Osteocyte (in vitro differentiated cells): Measurements from ENCODE around the gene TEX261. TPM values are rescaled to one million over a fixed set of nuclear protein-coding genes. Genes with fewer than 3 reads are reported as not detected.
A peak's percentile ranks its signal among the peaks of the same experiment; 100 is the strongest.

Source experiments
- DNase-seq: peaks from one replicate; pipeline ENCODE4 v3.0.0; 2021; ENCODE audit warnings: mixed read lengths; ENCODE audit not compliant: unreplicated experiment; ENCODE audit errors: extremely low spot score
- H3K27ac Mint-ChIP-seq: one replicate; pipeline ENCODE4 v1.8.0; 2021; ENCODE audit warnings: mild to moderate bottlenecking, mixed read lengths; ENCODE audit not compliant: unreplicated experiment
- H3K27me3 Mint-ChIP-seq: one replicate; pipeline ENCODE4 v1.8.0; 2021; ENCODE audit warnings: mixed read lengths; ENCODE audit not compliant: unreplicated experiment
- H3K36me3 Mint-ChIP-seq: one replicate; pipeline ENCODE4 v1.8.0; 2021; ENCODE audit warnings: mixed read lengths; ENCODE audit not compliant: unreplicated experiment
- H3K4me1 Mint-ChIP-seq: one replicate; pipeline ENCODE4 v1.8.0; 2021; ENCODE audit warnings: mixed read lengths; ENCODE audit not compliant: unreplicated experiment
- H3K4me3 Mint-ChIP-seq: one replicate; pipeline ENCODE4 v1.8.0; 2021; ENCODE audit warnings: mild to moderate bottlenecking, moderate library complexity, mixed read lengths; ENCODE audit not compliant: unreplicated experiment
- H3K9me3 Mint-ChIP-seq: one replicate; pipeline ENCODE4 v1.8.0; 2021; ENCODE audit warnings: mixed read lengths; ENCODE audit not compliant: unreplicated experiment
- CTCF ChIP-seq: fragments of 200-600 bp; sonication (generic); IDR thresholded peaks from 2 replicates; pipeline ENCODE4 v1.5.0; 2021; ENCODE audit warnings: antibody characterized with exemption, mild to moderate bottlenecking, moderate library complexity
- total RNA-seq: library from RNA; stranded (reverse); gene quantifications from 2 replicates; pipeline ENCODE4 v1.2.1, GENCODE V29; 2021

The TEX261 gene
- total RNA-seq, 1 donor from 2014 or later = 71.2 TPM

DNA sequence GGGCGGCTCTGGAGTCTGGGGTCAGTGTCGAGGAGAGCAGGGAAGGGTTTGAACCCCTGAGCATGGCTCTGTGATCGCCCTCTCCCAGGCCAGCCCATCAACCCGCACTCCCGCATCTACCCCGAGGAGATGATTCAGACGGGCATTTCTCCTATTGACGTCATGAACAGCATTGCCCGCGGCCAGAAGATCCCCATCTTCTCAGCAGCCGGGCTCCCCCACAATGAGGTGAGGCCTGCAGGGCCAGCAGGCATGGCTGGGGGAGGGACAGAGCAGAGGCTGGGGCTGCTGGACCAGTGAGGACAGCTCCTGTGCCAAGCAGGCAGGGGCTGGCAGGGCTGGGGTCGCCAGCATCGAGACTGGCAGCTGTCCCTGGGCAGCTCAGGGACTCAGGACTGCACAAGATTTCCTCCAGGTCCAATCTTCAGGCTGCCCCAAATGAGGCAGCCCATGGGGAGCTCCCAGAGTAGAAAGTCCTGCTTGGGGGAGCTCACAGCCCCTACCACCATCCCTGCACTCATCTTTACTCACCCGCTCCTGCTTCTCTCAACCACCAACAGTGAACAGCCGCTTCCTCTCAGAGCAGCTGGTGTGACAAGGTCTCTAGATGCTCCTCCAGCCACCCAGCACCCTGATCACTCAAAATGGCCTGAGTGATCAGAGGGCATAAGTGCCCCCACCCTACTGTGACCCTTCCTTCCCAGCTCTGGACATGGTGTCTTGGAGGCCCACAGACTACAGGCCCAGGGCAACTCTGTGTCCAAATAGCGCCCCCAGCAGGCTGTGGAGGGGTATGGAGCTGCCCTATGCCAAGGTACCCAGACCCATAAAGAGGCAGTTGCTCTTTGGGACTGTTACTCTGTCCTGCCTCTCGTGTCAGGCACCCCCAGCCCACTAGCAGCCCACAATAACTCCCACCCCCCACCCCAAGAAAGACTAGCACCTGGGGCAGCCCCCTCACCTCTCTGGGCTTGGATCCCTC is 34.5 kb downstream of the TEX261 start:
- Mint-ChIP-seq H3K9me3 (no peaks in the 10 kb centered on the region), H3K27me3 (no peaks in the 10 kb centered on the region), H3K27ac (no peak overlapping the region), H3K4me1 (peaks cover 8% of the 10 kb centered on the region), H3K36me3 (peaks cover 2% of the 10 kb centered on the region), H3K4me3 (no peak overlapping the region)
- peak; percentile 73 for DNase-seq
- no peak for TF ChIP-seq CTCF

GRCh38 chr2:70959271-70959761 is 35.4 kb downstream of the TEX261 start:
- Mint-ChIP-seq H3K9me3 (no peaks in the 10 kb centered on the region), H3K27ac (no peak overlapping the region), H3K36me3 (peaks cover 2% of the 10 kb centered on the region), H3K4me1 (peaks cover 3% of the 10 kb centered on the region), H3K27me3 (no peaks in the 10 kb centered on the region), H3K4me3 (no peak overlapping the region)
- no peak for TF ChIP-seq CTCF
- no peak for DNase-seq

- H3K36me3 Mint-ChIP-seq = peaks cover 2% of the 10 kb centered on the region
- H3K9me3 Mint-ChIP-seq = no peaks in the 10 kb centered on the region
- H3K27ac Mint-ChIP-seq = no peak overlapping the region
- TF ChIP-seq CTCF = no peak
- H3K4me3 Mint-ChIP-seq = no peak overlapping the region
- H3K27me3 Mint-ChIP-seq = no peaks in the 10 kb centered on the region
- peaks cover 3% of the 10 kb centered on the region for H3K4me1 Mint-ChIP-seq
- DNase-seq = peak; percentile 73
Measured at GRCh38 chr2:70958759-70959158, 35.9 kb downstream of the TEX261 start.

DNA sequence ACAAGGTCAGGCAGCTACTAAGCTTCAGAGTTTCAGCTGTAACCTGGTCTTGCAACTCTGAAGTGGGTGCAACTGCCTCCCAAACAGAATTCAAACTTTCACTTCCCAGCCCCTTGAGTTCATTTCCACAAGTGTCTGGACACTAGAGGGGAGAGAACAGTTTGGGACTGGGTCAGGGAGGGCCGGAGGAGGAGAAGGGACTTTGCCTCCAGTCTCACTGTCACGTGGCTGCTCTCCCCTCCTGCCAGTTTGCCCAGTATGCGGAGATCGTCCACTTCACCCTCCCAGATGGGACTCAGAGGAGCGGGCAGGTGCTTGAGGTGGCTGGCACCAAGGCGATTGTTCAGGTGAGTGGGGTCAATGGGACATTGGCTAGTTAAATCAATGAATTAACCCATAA is 36.9 kb downstream of the TEX261 start:
- no peaks in the 10 kb centered on the region for H3K9me3 Mint-ChIP-seq
- H3K27ac Mint-ChIP-seq = no peak overlapping the region
- peaks cover 4% of the 10 kb centered on the region for H3K27me3 Mint-ChIP-seq
- H3K4me1 Mint-ChIP-seq = peaks cover 3% of the 10 kb centered on the region
- H3K36me3 Mint-ChIP-seq = peaks cover 2% of the 10 kb centered on the region
- DNase-seq = peak; percentile 69
- no peak for TF ChIP-seq CTCF
- H3K4me3 Mint-ChIP-seq = no peak overlapping the region

DNA sequence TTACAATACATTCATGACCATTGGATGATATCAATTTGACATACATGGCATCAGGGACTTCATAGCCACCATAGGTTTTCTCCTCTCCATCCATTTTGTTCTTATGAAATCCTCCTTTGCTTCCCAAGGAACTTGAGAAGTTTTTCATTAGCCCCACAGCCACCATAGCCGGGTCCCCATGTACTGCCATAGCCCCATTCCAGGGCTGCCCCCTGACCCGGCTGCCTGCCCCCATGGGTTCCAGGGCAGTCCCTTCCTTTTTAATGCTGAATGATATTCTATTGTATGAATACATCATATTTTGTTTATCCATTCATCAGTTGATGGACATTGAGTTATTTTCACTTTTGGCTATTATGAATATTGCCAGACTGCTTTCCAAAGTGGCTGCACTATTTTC is 38.5 kb downstream of the TEX261 start:
- no peak overlapping the region for H3K4me3 Mint-ChIP-seq
- peaks cover 2% of the 10 kb centered on the region for H3K36me3 Mint-ChIP-seq
- H3K4me1 Mint-ChIP-seq = peaks cover 3% of the 10 kb centered on the region
- H3K27ac Mint-ChIP-seq = no peak overlapping the region
- peak; percentile 32 for DNase-seq
- H3K9me3 Mint-ChIP-seq = no peaks in the 10 kb centered on the region
- TF ChIP-seq CTCF = no peak
- peaks cover 4% of the 10 kb centered on the region for H3K27me3 Mint-ChIP-seq
